Body of pancreas (tissue), 4 donors: Measurements from ENCODE around the gene GMDS. TPM values are rescaled to one million over a fixed set of nuclear protein-coding genes. Genes with fewer than 3 reads are reported as not detected.

Source experiments
- ATAC-seq: fragments of 150-250 bp; one replicate; pipeline ENCODE4 v1.9.1; 2016
- DNase-seq, 4 donors: peaks; one replicate each; pipeline ENCODE4 v3.0.0-alpha.2; 2019
- H3K27ac ChIP-seq, 4 donors: fragments of 200-600 bp; sonication (generic); 1 replicate in 3 of 4; 2 replicates in 1 of 4; pipeline versions ENCODE4 v1.5.1 to v1.6.1; 2016 to 2019; ENCODE audit warnings: mild to moderate bottlenecking in 1 of 4, mixed read lengths in 1 of 4, moderate library complexity in 1 of 4
- H3K27me3 ChIP-seq, 2 donors: fragments of 200-600 bp; sonication (generic); one replicate each; pipeline ENCODE4 v1.6.0; 2016; ENCODE audit warnings: mild to moderate bottlenecking in 1 of 2
- H3K36me3 ChIP-seq, 2 donors: fragments of 200-600 bp; sonication (generic); replicated peaks in 1 of 2; 2 replicates each; pipeline ENCODE4 v1.5.1; 2016; ENCODE audit warnings: low read depth in 2 of 2; ENCODE audit not compliant: insufficient read depth in 1 of 2
- H3K4me1 ChIP-seq: fragments of 200-600 bp; sonication (generic); one replicate; pipeline ENCODE4 v1.6.0; 2016
- H3K4me3 ChIP-seq, 2 donors: fragments of 200-600 bp; sonication (generic); 1 replicate in 1 of 2; 2 replicates in 1 of 2; pipeline ENCODE4 v1.5.1; 2016 to 2019
- H3K9me3 ChIP-seq, 3 donors: fragments of 200-600 bp; sonication (generic); 1 replicate in 2 of 3; 2 replicates in 1 of 3; pipeline ENCODE4 v1.5.1; 2016
- POLR2A ChIP-seq, 3 donors: fragments of 450-650 bp; IDR thresholded peaks; one replicate each; pipeline ENCODE4 v1.6.1; 2016; ENCODE audit warnings: antibody characterized with exemption in 3 of 3, mild to moderate bottlenecking in 2 of 3
- WGBS, 2 donors: methylation state at CpG; one replicate each; pipeline ENCODE4 v1.1.5; 2017; 5-methylcytosine and 5-hydroxymethylcytosine counted together
- intact Hi-C: fragments of 100-400 bp; cut with DNase I; formaldehyde crosslinking; loops from one replicate; pipeline ENCODE4 v1.15.1; 2023
- total RNA-seq, 2 donors: library from RNA; depleted of rRNA; stranded (reverse); fragments of >200 nt; gene quantifications; one replicate each; pipeline ENCODE4 v1.1.0, GENCODE V29; 2016
- TF ChIP-seq, protein P1 (sequence below), 7 experiments: fragments of 450-650 bp in 4 of 7; fragments of 200-600 bp in 3 of 7; sonication (generic) in 3 of 7; IDR thresholded peaks; one replicate each; pipeline ENCODE4 v1.5.1; 2016 to 2019; ENCODE audit warnings: antibody characterized with exemption in 7 of 7

GMDS gene
- total RNA-seq, 2 donors from 2014 or later, result 34.5 to 63.3 TPM

DNA sequence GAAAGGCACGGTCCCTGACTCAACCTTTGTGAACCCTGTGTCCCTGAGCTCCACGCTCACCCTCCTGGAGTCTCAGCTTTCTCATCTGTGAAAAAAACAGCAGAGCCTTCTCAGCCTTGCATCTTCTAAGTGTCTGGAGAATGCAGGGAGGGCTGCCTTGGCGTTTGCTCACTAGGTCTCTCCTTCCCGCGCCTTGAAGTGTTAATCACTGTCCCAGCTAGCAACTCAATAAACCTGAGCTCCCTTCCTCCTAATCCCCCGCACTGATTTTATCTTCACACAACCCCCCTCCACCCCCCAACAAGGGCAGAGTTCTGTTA lies 670.6 kb downstream of the GMDS start:
- intact Hi-C loops, result no loop called here
- DNase-seq, result no peak
- no peaks in the 10 kb centered on the region for H3K27me3 ChIP-seq
- H3K36me3 ChIP-seq, result no peaks in the 10 kb centered on the region
- WGBS, 2 donors, result 72 to 81% methylated on average over 6 of the region's 6 CpGs
- no peak overlapping the region for H3K4me3 ChIP-seq
- no peaks in the 10 kb centered on the region for H3K9me3 ChIP-seq
- TF ChIP-seq, protein P1, sequence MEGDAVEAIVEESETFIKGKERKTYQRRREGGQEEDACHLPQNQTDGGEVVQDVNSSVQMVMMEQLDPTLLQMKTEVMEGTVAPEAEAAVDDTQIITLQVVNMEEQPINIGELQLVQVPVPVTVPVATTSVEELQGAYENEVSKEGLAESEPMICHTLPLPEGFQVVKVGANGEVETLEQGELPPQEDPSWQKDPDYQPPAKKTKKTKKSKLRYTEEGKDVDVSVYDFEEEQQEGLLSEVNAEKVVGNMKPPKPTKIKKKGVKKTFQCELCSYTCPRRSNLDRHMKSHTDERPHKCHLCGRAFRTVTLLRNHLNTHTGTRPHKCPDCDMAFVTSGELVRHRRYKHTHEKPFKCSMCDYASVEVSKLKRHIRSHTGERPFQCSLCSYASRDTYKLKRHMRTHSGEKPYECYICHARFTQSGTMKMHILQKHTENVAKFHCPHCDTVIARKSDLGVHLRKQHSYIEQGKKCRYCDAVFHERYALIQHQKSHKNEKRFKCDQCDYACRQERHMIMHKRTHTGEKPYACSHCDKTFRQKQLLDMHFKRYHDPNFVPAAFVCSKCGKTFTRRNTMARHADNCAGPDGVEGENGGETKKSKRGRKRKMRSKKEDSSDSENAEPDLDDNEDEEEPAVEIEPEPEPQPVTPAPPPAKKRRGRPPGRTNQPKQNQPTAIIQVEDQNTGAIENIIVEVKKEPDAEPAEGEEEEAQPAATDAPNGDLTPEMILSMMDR (IDR thresholded peaks at IDR 0.05), result no peak
- no peak for TF ChIP-seq POLR2A (IDR thresholded peaks at IDR 0.05)
- peaks cover 4% of the 10 kb centered on the region for H3K4me1 ChIP-seq
- H3K27ac ChIP-seq, result peak overlapping the region in 2 of 4 donors; percentile 63 to 67
- no peak for ATAC-seq

DNA sequence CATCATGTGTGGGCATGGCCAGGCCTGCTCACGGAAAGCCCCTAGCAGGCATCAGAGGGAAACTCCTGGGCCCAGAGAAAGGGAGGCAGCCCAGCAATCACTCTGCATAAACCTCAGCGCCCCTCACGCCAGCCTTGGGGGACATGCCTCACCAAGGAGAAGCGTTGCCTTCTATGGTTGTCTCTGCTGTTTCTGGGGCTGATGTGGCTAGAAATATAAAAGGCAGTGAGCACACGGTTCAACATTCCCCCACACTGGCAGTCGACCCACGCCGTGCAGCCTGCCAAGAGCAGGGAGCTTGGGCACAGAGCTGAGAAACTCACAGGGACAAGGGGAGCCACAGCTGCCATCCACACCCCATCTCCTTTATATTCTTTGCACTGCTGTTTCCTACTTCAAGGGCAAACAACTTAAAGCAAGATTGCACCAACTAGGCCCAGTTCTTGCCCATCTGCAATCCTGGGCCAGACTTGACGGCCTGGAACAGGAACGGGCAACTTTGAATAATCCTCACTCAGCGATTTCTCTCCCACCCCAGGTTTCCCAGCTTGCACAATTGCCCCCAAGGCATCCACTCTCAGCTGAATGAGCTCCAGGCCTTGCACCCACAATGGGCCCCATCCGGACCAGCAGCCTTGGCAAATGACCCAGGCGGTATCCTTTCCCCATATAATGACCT lies 671.2 kb downstream of the GMDS start:
- no peak for DNase-seq

More for the DNA sequence above, 671.2 kb downstream of the GMDS start:
- H3K4me1 ChIP-seq, result peaks cover 4% of the 10 kb centered on the region
- no peak overlapping the region for H3K27ac ChIP-seq
- H3K27me3 ChIP-seq, result no peaks in the 10 kb centered on the region
- no peaks in the 10 kb centered on the region for H3K9me3 ChIP-seq
- no peak for ATAC-seq
- 85 to 90% methylated on average over 11 to 13 of the region's 13 CpGs for WGBS, 2 donors
- no peaks in the 10 kb centered on the region for H3K36me3 ChIP-seq
- TF ChIP-seq POLR2A (IDR thresholded peaks at IDR 0.05), result no peak
- TF ChIP-seq, protein P1 (IDR thresholded peaks at IDR 0.05), result no peak
- H3K4me3 ChIP-seq, result no peak overlapping the region
- intact Hi-C loops, result no loop called here
